ENCODE results near the gene ATF6.

The ATF6 gene

GRCh38 chr1:161905269-161905884, 139.3 kb downstream of the ATF6 start:
- DNase-seq: no peak

- DNase-seq: no peak
These were observed 141.1 kb downstream of the ATF6 start for GRCh38 chr1:161907265-161907664.

GRCh38 chr1:161908264-161908663, 142.1 kb downstream of the ATF6 start:
- DNase-seq: no peak

GRCh38 chr1:161910604-161911003, 144.5 kb downstream of the ATF6 start:
- no peak for DNase-seq

- DNase-seq: no peak
These were observed 147.5 kb downstream of the ATF6 start for GRCh38 chr1:161913482-161914140.

- DNase-seq: no peak
These were observed 148.5 kb downstream of the ATF6 start for GRCh38 chr1:161914595-161914994.

GRCh38 chr1:161915051-161915503, 149.0 kb downstream of the ATF6 start:
- DNase-seq: no peak

GRCh38 chr1:161915978-161916377, 149.9 kb downstream of the ATF6 start:
- no peak for DNase-seq

GRCh38 chr1:161919229-161919628, 153.1 kb downstream of the ATF6 start:
- no peak for DNase-seq

- DNase-seq: no peak
These were observed 155.4 kb downstream of the ATF6 start for GRCh38 chr1:161921491-161921890.

GRCh38 chr1:161921990-161922389, 155.9 kb downstream of the ATF6 start:
- no peak for DNase-seq

- no peak for DNase-seq
These were observed 161.9 kb downstream of the ATF6 start for GRCh38 chr1:161928056-161928455.

- DNase-seq: no peak
These were observed 163.0 kb downstream of the ATF6 start for GRCh38 chr1:161929137-161929536.

- DNase-seq: no peak
These were observed 163.9 kb downstream of the ATF6 start for GRCh38 chr1:161930064-161930463.

- no peak for DNase-seq
These were observed 166.5 kb downstream of the ATF6 start for GRCh38 chr1:161932668-161933067.

- no peak for DNase-seq
These were observed 167.8 kb downstream of the ATF6 start for GRCh38 chr1:161933592-161934588.

GRCh38 chr1:161935264-161935663, 169.1 kb downstream of the ATF6 start:
- no peak for DNase-seq

- no peak for DNase-seq
These were observed 170.7 kb downstream of the ATF6 start for GRCh38 chr1:161936786-161937185.

- no peak for DNase-seq
These were observed 174.9 kb downstream of the ATF6 start for GRCh38 chr1:161940866-161941591.

GRCh38 chr1:161941726-161942436, 175.8 kb downstream of the ATF6 start:
- no peak for DNase-seq

- DNase-seq: no peak
These were observed 177.6 kb downstream of the ATF6 start for GRCh38 chr1:161943737-161944136.

- no peak for DNase-seq
These were observed 178.3 kb downstream of the ATF6 start for GRCh38 chr1:161944381-161944780.

Data from activated CD8-positive, alpha-beta memory T cell treated with anti-CD3 and anti-CD28 coated beads for 24 hours (primary cell).